ENCODE results near the gene SYNGAP1.

SYNGAP1 gene

DNA sequence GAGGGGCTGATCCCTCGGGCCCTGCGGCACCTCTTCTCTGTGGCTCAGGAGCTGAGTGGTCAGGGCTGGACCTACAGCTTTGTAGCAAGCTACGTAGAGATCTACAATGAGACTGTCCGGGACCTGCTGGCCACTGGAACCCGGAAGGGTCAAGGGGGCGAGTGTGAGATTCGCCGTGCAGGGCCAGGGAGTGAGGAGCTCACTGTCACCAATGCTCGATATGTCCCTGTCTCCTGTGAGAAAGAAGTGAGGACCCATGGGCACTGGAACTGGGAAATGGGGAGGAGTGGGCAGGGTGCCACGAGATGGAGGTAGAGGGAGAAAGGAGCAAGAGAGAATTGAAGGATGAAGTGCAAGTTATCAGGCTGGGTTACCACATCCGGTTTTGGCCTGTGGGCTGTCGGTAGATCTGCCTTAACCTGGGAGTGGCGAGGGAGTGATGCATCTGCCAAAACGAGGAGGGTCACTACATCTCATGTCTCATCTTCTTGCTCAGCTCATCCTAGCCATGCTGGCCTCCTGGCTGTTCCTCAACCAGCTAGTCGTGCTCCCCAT lies 14.4 kb upstream of the SYNGAP1 start:
- no peak for DNase-seq

DNA sequence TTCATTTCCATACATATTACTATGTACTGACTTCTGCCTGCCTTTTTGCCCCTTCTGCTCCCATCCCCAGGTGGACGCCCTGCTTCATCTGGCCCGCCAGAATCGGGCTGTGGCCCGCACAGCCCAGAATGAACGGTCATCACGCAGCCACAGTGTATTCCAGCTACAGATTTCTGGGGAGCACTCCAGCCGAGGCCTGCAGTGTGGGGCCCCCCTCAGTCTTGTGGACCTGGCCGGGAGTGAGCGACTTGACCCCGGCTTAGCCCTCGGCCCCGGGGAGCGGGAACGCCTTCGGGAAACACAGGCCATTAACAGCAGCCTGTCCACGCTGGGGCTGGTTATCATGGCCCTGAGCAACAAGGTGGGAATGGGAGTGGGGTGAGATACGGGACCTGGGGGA lies 13.7 kb upstream of the SYNGAP1 start:
- DNase-seq, result no peak

DNA sequence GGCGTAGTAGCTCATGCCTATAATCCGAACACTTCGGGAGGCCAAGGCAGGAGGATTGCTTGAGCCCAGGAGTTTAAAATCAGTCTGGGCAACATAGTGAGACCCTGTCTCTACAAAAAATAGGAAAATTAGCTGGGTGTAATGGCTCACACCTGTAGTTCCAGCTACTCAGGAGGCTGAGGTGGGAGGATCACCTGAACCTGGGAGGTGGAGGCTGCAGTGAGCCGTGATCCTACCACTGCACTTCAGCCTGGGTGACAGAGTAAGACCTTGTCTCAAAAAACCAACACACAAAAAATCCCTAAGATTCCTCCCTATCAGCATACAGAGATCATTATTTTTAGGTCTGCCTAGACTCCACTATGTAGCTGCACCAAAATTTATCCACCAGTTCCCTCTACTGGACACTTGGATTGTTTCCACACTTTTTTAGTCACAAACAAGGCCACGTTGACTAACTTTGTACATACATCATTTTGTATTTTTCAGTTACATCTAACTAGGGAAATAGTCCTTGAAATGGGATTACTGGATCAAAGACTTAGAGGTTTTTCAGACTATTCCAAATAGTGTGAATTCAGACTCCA lies 12.6 kb upstream of the SYNGAP1 start:
- DNase-seq, result no peak

DNA sequence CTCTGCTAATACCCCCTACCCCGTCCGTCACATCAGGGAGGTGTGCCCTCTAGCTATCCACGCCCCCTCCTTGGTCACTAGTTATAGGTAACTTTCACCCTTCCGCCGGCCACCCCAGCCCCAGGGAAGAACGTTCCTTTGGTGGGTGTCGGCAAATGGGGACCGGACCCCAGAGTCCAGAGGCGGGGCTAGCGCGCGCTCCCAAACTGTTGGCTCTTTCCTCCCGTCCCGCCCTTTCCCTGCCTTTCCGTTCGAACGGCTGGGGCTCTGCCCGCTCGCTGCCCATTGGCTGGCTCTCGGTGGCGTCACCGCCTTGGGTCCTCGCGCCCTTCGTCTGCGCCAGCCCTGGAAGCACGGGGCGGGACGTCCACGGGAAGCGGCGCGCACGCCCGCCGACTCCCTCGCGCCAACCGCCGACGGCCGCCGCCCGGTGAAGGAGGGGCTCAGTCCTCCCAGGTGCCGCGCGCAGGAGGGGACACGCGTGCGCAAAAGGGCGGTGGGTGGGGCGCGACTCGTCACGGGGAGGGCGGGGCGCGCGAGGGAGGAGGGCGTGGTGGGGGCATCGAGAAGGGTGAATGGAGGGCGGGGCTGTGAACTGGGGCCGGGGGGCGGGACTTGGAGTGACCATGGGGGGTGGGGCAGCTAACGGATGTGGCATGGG lies 9.7 kb upstream of the SYNGAP1 start:
- DNase-seq, result peak; percentile 98

DNA sequence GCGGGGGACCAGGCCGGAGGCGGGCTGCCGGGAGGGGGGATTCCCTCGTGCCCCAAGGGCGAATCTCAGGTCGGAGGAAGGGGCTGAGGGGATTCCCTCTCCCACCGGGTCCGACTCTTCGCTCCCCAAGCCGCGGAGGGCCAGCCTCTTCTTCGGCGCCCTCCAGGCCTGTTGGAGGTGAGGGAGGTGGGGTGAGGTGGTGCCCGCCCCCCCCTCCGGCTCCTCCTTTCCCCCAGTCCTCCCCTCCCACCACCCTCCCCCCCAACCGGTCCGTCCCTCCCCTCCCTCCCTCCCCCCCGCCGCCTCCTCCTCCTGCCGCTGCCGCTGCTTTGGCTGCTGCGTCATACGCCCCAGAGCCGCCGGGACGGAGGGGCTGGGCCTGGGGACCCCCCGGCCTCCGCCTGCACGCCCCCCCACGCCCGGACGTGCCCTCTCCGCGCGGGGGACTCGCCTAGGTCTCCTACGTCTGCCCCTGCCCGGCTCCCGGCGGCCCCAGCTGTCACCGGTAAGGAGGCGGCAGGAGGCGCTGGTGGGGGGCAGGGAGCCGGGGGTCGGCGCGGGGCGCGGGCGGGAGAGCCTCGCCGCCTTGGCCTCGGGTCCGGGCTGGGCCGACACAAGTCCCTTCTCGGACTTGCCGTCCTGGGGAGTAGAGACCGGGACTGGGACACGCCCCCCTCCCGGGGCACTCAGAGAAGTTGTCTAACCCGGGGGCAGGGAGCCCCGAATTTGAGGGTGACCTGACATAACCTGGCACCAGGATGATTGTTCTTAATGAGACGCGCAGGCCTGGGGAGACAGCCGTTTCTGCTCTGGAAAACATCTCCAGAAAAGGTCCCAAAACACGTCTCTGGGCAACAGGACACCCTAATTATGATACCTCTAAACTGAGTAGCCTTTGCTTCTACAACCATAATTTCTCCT lies 8.9 kb upstream of the SYNGAP1 start, which contains the start of gene PHF1:
PHF1 (plus strand) TSS at position 304 of the 921 bp plus-strand sequence. CDS start 1,250 bp downstream, outside the sequence.
- no peak for DNase-seq

DNA sequence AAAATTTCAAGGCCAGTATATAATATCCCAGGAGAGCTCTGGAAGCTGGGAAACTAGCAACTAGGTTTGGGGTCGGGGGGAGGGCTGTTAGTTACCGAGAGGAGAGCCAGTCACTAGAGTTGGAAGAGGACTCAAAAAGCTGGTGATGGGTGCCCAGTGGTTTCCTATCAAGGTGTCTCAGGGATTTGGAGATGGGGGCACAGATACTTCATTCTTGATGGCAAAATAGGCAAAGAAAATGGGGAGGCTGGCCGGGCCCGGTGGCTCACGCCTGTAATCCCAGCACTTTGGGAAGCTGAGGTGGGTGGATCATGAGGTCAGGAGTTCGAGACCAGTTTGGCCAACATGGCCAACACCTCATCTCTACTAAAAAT lies 8.2 kb upstream of the SYNGAP1 start:
- no peak for DNase-seq

DNA sequence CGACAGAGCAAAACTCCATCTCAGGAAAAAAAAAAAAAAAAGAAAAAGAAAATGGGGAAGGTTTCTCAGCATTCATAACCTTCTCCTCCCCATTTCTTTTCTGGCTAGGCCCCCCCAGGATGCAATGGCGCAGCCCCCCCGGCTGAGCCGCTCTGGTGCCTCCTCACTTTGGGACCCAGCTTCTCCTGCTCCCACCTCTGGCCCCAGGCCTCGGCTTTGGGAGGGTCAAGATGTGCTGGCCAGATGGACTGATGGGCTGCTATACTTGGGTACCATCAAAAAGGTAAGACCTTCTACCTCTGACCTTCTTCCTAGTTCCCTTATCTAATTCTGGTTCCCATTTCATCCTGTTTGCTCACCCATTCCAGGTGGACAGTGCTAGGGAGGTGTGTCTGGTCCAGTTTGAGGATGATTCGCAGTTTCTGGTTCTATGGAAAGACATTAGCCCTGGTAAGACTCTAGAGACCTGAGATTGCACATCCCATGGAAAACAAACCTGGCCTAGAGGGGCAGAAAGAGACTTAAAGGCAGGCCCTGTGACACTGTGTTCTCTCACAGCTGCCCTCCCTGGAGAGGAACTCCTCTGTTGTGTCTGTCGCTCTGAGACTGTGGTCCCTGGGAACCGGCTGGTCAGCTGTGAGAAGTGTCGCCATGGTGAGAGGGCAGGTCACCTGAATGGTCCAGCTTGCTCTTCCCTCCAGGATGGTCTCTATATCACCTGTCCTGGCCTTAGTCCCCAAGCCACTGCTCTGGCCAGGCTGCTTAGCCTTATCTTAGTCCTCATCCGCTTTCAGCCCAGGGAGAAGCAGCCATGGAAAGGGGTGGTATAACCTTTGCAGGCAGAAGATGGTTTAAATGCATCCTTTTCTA lies 7.5 kb upstream of the SYNGAP1 start:
- DNase-seq, result no peak

DNA sequence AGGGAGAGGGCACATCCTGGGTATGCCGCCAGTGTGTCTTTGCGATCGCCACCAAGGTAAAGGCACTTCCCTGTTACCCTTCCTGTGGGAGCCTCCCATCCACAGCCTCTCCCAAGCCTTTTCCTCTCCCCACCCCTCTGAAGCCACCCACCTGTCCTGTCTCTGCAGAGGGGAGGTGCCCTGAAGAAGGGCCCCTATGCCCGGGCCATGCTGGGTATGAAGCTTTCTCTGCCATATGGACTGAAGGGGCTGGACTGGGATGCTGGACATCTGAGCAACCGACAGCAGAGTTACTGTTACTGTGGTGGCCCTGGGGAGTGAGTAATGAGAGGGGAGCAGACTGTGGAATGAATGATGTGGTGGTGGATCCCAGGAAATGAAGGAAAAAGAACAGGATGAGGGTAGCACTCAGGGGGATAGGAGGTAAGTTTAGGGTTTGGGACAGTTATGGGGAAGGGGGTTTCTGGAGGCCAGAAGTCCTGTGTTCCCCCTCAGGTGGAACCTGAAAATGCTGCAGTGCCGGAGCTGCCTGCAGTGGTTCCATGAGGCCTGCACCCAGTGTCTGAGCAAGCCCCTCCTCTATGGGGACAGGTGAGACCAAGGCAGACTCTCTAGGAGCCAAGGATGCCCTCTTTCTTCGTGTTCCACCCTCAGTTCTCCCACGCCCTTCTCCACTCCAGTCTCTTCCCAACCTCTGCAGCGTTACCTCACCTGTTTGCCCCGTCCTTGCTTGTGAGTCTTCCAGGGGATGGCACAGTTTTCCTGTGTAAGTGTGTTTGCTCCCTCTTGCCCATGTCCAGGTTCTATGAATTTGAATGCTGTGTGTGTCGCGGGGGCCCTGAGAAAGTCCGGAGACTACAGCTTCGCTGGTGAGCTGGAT lies 6.4 kb upstream of the SYNGAP1 start:
- no peak for DNase-seq

DNA sequence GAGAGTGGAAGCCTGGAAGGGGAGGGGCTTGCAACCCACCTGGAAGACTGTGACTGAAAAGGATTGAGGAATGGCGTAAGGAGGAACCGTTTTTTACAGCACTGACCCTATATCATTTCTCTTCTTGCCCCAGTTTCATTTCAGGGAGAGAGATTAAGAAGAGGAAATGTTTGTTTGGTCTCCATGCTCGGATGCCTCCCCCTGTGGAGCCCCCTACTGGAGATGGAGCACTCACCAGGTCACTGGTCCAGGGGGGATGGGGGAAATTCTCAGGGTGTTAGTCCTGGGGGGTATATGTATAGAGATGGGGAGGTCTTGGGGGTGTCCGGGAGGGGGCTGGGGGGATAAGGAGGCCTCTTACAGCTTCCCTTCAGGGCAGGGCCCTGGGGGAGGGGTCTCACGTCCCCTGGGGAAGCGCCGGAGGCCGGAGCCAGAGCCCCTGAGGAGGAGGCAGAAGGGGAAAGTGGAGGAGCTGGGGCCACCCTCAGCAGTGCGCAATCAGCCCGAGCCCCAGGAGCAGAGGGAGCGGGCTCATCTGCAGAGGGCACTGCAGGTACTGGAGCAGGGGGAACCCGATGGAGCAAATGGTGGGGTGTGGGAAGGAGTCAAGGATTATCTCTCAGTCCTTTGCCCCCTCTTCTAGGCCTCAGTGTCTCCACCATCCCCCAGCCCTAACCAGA lies 5.1 kb upstream of the SYNGAP1 start:
- no peak for DNase-seq

DNA sequence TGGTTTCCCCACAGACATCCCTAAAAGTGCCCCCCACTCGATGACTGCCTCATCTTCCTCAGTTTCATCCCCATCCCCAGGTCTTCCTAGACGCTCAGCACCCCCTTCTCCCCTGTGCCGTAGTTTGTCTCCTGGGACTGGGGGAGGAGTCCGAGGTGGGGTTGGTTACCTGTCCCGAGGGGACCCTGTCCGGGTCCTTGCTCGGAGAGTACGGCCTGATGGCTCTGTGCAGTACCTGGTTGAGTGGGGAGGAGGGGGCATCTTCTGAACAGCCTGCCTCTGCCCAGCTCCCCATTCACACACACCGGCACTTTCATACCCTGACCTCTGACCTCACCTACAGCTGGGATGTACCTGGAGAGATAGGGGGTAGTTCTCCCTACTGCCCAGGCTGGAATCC lies 4.0 kb upstream of the SYNGAP1 start:
- DNase-seq, result no peak

DNA sequence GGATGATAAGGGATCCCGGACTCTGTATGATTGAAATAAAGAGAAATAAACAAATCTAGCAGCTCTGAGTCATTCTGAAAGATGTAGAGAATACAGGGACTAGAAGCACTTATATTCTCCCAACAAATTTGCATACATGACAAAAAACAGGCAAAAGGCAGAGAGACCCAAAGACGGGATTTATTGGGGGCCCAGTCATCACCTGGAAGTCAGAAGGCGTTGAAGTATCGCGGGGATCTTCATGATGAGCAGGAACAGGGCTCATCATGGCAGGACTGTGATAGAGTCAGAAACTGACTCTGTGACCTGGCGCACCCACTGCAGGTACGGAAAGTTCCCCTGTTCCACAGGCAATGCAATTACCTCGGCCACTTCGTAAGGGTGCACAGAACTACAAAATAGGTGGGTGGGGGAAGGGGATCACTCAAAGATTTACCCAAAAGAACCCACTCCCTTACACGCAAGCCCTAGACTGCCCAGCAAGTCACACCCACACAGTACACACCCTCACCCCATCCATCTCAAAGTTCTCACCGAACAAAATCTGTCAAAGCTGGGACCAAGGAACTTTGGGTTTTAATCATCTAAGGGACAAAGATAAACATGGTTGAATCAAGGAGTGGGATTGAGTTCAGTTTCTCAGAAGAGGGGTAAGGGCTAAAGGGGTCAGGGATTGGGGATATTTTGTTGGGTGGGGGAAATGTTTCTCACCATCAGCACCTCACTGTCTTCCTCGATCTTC lies 3.3 kb upstream of the SYNGAP1 start:
- peak; percentile 54 for DNase-seq

DNA sequence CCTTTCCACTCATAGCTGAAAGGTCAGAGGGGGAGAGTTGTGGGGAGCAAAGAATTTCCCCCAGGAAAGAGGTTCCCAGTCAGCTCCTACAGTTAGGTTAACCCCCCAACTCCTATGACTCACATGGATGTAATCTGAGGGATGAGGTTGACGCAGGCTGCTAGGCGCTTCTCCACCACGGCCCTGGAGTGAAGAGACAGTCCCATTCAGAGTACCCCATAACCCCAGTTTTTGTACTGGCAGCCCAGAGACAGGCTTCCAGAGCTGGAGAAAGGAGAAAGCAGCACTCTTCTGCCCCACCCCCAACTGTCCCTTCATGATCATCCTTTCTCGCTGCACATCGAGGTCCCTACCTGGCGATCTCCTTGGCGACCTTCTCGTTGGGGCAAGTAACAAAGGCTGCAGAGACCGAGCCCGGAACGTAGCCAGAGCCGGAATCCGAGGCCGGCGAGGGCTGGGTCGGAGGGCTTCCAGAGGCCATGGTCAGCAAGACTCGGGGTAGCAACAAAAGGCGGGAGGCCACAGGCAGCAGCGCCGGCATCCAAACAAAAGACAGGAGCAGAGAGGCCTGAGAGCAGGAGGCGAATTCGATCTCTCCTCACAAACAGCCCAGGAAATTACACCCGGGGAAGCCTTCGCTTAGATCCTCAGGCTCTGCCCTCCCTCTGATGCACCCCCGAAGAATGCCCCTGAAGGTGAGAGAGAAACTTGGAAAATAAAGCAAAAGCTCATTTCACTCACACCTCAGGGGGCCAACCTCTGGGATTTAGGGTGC lies 2.5 kb upstream of the SYNGAP1 start:
- DNase-seq, result peak; percentile 30

DNA sequence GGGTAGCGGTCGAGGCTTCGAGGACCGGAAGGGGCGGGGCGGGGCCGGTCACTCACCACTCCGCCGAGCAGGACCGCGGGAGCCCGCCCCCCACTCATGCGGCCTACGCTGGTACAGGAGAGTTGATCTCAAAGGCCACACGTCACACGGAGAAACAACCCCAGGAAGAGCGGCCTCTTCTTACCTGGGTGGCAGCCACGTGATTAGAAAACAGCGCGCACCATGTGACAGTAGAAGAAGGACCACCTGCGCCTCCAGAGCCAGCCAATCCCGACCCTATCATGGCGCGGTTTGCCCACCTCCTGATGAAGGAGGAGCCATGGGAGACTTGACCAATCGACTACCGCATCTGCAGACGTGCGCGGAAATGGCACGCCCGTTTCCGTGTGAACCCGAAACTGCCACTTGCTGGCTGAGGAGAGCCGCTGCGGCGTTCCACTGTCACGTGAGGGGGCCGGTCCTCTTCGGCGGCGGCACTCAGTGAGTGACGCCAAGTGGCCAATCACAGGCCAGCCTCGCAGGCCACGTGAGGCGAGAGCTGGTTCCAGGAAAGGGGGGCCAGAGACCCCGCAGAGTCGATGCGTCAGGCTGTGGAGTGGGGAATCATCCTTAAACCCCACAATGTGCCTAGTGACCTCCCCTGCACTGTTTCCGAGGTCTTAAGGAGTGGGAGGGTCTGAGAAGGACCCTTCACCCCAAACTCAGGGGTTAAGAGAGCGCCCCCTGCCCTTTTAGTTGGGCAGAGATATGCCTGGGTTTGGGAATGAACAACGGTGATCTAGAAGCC lies 1.8 kb upstream of the SYNGAP1 start, which contains the start of gene CUTA:
CUTA (minus strand) TSS at position 205 of the 787 bp plus-strand sequence; CDS start at position 98, 107 bp downstream.
- DNase-seq, result peak; percentile 99

DNA sequence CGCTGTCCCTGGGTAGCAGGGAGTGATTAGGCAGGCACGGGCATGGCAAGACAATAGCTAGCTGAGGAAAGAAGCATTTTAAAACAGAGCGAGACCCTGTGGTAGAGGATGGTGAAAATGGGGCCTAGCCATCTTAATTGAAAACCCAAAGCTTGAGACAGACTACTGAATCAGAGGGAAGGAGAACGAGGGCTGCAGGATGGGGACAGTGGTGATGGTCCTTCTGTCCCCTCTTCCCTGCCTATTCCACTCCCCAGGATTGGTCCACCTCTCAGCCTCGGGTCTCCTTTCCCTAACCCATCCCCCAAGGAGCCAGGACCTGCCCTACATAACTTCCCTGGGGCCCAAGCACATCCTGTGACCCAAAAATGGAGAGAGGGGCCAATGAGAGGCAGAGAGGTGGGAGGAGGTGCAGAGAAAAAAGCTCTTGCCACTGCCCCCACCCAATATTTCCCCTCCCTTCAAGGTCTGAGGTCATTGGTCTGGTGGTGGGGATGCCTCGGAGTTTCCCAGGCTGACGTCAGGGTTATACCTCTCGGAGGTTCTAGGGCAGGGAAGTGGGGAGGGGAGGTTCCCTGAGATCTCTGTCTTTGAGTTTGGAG lies 1.1 kb upstream of the SYNGAP1 start:
- peak; percentile 75 for DNase-seq

DNA sequence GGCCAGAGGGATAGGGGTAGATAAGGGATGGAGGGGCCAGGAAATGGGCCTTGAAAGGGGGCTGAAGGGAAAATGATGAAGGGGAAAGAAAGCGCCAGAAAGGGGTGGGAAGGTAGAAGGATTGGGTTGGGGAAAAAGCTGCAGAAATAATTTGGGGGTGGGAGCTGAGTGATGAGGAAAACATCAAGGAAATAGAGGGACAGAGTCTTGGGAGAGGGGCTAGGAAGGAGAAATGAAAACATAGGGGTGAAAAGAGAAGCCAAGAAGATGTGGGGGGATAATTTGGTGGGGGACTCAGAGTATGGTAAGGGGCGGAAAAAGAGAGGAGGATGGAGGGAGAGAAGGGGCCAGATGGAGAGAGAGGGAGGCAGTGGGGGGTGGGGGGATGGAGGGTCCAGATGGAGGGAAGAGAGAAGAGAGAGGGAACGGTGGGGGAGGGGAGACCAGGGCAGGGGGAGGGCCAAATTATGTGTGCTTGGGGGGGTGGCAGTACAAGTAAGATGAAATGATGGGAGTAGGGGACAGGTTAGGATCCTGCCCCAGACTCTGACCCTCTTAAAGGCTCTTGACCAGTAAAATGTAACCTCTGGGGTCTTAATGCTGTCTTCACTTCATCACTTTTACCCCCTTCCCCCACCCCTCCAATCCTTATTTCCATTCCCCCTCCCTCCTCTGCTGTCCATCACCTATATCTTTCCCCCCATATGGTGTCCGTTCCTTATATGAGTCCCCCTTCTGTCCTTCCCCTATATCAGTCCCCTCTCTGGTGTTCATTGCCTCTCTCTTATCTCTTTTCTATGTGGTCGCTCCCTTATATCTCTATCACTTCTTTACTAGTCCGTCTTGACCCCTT lies 852 bp downstream of the SYNGAP1 start:
- no peak for DNase-seq

DNA sequence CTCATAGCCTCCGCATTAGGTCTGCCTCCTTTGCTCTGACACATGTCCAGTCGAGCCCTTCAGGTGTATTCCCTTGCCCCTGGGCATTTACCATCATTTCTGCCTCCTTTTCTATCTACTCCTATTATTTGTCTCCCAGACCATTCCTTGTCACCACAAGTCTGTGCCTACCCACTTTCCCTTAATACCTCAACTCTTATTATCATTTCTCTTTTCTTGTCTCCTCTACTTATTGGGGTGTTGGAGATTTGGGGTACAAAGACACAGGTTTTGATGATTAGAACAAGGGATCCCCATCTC lies 1.4 kb downstream of the SYNGAP1 start:
- no peak for DNase-seq

DNA sequence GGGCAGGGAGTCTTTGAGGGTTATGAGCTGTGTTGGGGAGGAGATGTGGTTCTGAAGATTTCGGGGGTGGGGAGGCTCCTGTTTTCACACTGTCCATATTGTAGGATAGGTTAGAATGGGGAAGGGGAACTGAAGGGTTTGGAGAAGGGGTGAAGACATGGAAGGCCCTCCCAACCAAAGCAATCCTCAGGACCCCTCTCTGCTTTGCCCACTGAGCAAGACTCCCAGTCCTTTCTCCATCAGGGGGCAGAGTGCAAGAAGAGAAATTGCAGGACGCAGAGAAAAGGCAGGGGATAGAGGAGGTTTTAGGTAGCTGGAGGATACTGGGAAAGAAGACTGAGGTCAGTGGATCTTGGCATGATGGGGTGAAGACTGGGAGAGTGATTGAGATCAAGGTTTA lies 3.9 kb downstream of the SYNGAP1 start:
- no peak for DNase-seq
